ENCODE data around the gene TRAF3IP1.
A peak's percentile ranks its signal among the peaks of the same experiment; 100 is the strongest.
"Not testable (repeated sequence)": the region's sequence is repeated elsewhere in the genome, so short reads cannot be mapped to it uniquely, and the experiment has no call there.

TRAF3IP1 gene

GRCh38 chr2:238383135-238383534 lies 62.8 kb downstream of the TRAF3IP1 start:
- DNase-seq, result no peak

- no peak for DNase-seq
Measured at GRCh38 chr2:238383743-238384380, 63.5 kb downstream of the TRAF3IP1 start.

- no peak for DNase-seq
Measured at GRCh38 chr2:238387332-238387731, 67.0 kb downstream of the TRAF3IP1 start.

- DNase-seq, result no peak
Measured at GRCh38 chr2:238388794-238389193, 68.5 kb downstream of the TRAF3IP1 start.

- DNase-seq, result no peak
Measured at GRCh38 chr2:238389988-238390589, 69.8 kb downstream of the TRAF3IP1 start.

GRCh38 chr2:238391042-238391689 lies 70.8 kb downstream of the TRAF3IP1 start:
- no peak for DNase-seq

- DNase-seq, result no peak
Measured at GRCh38 chr2:238396663-238397062, 76.3 kb downstream of the TRAF3IP1 start.

- DNase-seq, result no peak
Measured at GRCh38 chr2:238397356-238397755, 77.0 kb downstream of the TRAF3IP1 start.

GRCh38 chr2:238398577-238398976 lies 78.3 kb downstream of the TRAF3IP1 start:
- no peak for DNase-seq

- DNase-seq, result no peak
Measured at GRCh38 chr2:238399094-238399493, 78.8 kb downstream of the TRAF3IP1 start.

GRCh38 chr2:238401551-238401950 lies 81.2 kb downstream of the TRAF3IP1 start:
- no peak for DNase-seq

- DNase-seq, result no peak
Measured at GRCh38 chr2:238403632-238404405, 83.5 kb downstream of the TRAF3IP1 start.

GRCh38 chr2:238404406-238405216 lies 84.3 kb downstream of the TRAF3IP1 start:
- no peak for DNase-seq

GRCh38 chr2:238405217-238405555 lies 84.9 kb downstream of the TRAF3IP1 start:
- DNase-seq, result not testable (repeated sequence)

GRCh38 chr2:238406221-238406997 lies 86.1 kb downstream of the TRAF3IP1 start:
- DNase-seq, result peak; percentile 37

- DNase-seq, result no peak
Measured at GRCh38 chr2:238406998-238407285, 86.6 kb downstream of the TRAF3IP1 start.

- DNase-seq, result no peak
Measured at GRCh38 chr2:238407566-238407965, 87.2 kb downstream of the TRAF3IP1 start.

- no peak for DNase-seq
Measured at GRCh38 chr2:238408615-238409340, 88.5 kb downstream of the TRAF3IP1 start.

- no peak for DNase-seq
Measured at GRCh38 chr2:238409341-238410199, 89.3 kb downstream of the TRAF3IP1 start.

GRCh38 chr2:238412067-238412767 lies 91.9 kb downstream of the TRAF3IP1 start:
- DNase-seq, result no peak

Measured in retina (tissue), 1 donor.